Tibial nerve (tissue), 4 donors: Measurements from ENCODE around the gene LRGUK.

Experiments used
- CTCF ChIP-seq, 5 experiments: fragments of 200-600 bp in 3 of 5; fragments of 450-650 bp in 2 of 5; sonication (generic) in 3 of 5; IDR thresholded peaks; one replicate each; pipeline ENCODE4 v1.5.1; 2016 to 2019; ENCODE audit warnings: antibody characterized with exemption in 5 of 5, mild to moderate bottlenecking in 3 of 5, moderate library complexity in 2 of 5
- EP300 ChIP-seq, 2 donors: sonication (generic); formaldehyde crosslinking; IDR thresholded peaks; one replicate each; pipeline ENCODE4 v1.6.1; 2017; ENCODE audit warnings: antibody characterized with exemption in 2 of 2, mild to moderate bottlenecking in 1 of 2
- POLR2A ChIP-seq, 2 donors: fragments of 450-650 bp; IDR thresholded peaks; one replicate each; pipeline ENCODE4 v1.6.1; 2017; ENCODE audit warnings: antibody characterized with exemption in 2 of 2, mild to moderate bottlenecking in 2 of 2, moderate library complexity in 2 of 2

GRCh38 chr7:134255814-134256213 lies 128.7 kb downstream of the LRGUK start:
- TF ChIP-seq EP300 (IDR thresholded peaks at IDR 0.05) (no peak), POLR2A (IDR thresholded peaks at IDR 0.05) (no peak), CTCF (IDR thresholded peaks at IDR 0.05) (no peak)
